CD4-positive, alpha-beta T cell treated with Interleukin-4 for 4 hours (primary cell): ENCODE results near the gene DVL1.
A peak's percentile ranks its signal among the peaks of the same experiment; 100 is the strongest.

Experiments
- DNase-seq: peaks from one replicate; pipeline ENCODE4 v3.0.0-alpha.2; 2020

Gene DVL1

GRCh38 chr1:1309251-1310108 is 39.7 kb downstream of the DVL1 start:
- no peak for DNase-seq

GRCh38 chr1:1308756-1309250 is 40.4 kb downstream of the DVL1 start:
- no peak for DNase-seq

GRCh38 chr1:1307923-1308755 is 41.1 kb downstream of the DVL1 start, which contains the start of the genes ACAP3 and PUSL1:
TSS of gene ACAP3 (minus strand) at chr1:1307930. CDS start at chr1:1307815, 115 bp downstream.
TSS of gene PUSL1 (plus strand) at chr1:1308597. CDS start at chr1:1308644, 47 bp downstream.
- DNase-seq: peak; percentile 88

GRCh38 chr1:1307261-1307922 is 41.8 kb downstream of the DVL1 start:
- DNase-seq: no peak

GRCh38 chr1:1306661-1307260 is 42.5 kb downstream of the DVL1 start:
- no peak for DNase-seq

GRCh38 chr1:1306070-1306660 is 43.1 kb downstream of the DVL1 start:
- no peak for DNase-seq

GRCh38 chr1:1305300-1306069 is 43.7 kb downstream of the DVL1 start:
- DNase-seq: peak; percentile 73

GRCh38 chr1:1304331-1305299 is 44.6 kb downstream of the DVL1 start:
- DNase-seq: no peak

- DNase-seq: no peak
Measured at GRCh38 chr1:1303736-1304135, 45.5 kb downstream of the DVL1 start.

- no peak for DNase-seq
Measured at GRCh38 chr1:1302951-1303509, 46.2 kb downstream of the DVL1 start.

GRCh38 chr1:1302006-1302430 is 47.2 kb downstream of the DVL1 start:
- DNase-seq: no peak

GRCh38 chr1:1300352-1300739 is 48.9 kb downstream of the DVL1 start:
- DNase-seq: no peak

- peak; percentile 14 for DNase-seq
Measured at GRCh38 chr1:1299686-1300351, 49.4 kb downstream of the DVL1 start.

- no peak for DNase-seq
Measured at GRCh38 chr1:1298861-1299685, 50.1 kb downstream of the DVL1 start.

- no peak for DNase-seq
Measured at GRCh38 chr1:1297802-1298424, 51.3 kb downstream of the DVL1 start.

GRCh38 chr1:1296070-1297061 is 52.9 kb downstream of the DVL1 start:
- DNase-seq: no peak
